ENCODE results near the gene PSMD3. TPM values are rescaled to one million over a fixed set of nuclear protein-coding genes. Genes with fewer than 3 reads are reported as not detected.
"Not testable (repeated sequence)": the region's sequence is repeated elsewhere in the genome, so short reads cannot be mapped to it uniquely, and the experiment has no call there.

Gene PSMD3
- total RNA-seq, 4 donors from 2014 or later = 106 to 154 (median 129) TPM

DNA sequence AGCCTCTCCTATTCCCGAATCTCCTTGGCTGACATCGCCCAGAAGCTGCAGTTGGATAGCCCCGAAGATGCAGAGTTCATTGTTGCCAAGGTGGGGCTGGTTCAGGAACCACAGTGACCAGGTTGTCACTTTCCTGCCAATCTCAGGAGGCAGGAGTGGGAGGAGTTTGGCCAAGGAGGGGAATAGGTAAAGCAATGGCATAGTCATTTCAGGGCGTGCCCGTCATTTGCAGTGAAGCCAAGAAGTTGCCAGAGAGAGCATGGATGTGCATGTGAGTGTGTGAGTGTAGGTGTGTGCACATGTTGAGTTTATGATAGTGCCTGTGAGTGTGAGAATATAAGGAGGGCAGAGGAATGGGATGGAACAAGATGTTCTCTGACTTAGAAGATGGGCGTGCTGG, 14.8 kb downstream of the PSMD3 start:
- DNase-seq (ENCODE audit: low spot score in 2 of 2) = peak in 1 of 2 donors; percentile 49
- 58 to 59% methylated on average over 6 of the region's 6 CpGs for WGBS, 2 donors
- H3K4me3 ChIP-seq (ENCODE audit: low read depth, poor library complexity, severe bottlenecking) = no peak overlapping the region
- TF ChIP-seq POLR2A (IDR thresholded peaks at IDR 0.05) = no peak
- TF ChIP-seq, protein P1, sequence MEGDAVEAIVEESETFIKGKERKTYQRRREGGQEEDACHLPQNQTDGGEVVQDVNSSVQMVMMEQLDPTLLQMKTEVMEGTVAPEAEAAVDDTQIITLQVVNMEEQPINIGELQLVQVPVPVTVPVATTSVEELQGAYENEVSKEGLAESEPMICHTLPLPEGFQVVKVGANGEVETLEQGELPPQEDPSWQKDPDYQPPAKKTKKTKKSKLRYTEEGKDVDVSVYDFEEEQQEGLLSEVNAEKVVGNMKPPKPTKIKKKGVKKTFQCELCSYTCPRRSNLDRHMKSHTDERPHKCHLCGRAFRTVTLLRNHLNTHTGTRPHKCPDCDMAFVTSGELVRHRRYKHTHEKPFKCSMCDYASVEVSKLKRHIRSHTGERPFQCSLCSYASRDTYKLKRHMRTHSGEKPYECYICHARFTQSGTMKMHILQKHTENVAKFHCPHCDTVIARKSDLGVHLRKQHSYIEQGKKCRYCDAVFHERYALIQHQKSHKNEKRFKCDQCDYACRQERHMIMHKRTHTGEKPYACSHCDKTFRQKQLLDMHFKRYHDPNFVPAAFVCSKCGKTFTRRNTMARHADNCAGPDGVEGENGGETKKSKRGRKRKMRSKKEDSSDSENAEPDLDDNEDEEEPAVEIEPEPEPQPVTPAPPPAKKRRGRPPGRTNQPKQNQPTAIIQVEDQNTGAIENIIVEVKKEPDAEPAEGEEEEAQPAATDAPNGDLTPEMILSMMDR (IDR thresholded peaks at IDR 0.05) = no peak
- intact Hi-C loops (cut with DNase I; ENCODE audit: low total_unique reads) = no loop called here

DNA sequence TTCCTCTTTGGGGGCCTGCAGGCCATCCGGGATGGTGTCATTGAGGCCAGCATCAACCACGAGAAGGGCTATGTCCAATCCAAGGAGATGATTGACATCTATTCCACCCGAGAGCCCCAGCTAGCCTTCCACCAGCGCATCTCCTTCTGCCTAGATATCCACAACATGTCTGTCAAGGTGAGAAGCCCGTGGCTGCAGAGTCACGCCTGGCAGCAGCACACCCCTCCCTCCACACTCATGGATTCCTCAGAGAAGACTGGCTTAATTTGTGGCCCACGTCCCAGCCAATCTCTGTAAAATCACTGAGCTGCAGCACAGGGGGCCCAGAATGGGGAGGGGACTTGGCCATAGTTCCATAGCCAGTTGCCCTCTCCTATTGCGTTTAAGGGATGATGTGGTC, 15.6 kb downstream of the PSMD3 start:
- intact Hi-C loops (cut with DNase I; ENCODE audit: low total_unique reads) = no loop called here

DNA sequence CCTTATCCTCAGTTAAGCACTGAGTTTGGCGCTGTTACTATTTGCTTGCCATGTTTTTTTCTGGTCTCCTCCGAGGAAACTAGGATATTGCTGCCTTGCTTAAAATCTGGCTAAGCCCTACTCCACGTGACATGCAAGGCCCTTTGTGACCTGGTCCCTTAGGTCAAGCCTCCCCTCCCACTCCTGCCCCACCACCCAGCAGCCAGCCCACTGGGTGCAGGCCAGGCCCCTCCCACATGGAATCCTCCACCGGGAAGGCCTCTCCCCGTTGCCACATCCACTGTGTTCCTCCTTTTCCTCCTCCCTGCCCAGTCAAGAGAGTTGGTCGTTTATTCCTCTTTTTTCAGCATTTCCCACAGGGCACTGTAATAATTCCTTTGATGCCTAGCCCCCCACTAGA, 16.2 kb downstream of the PSMD3 start:
- TF ChIP-seq, protein P1 (IDR thresholded peaks at IDR 0.05) = no peak
- TF ChIP-seq POLR2A (IDR thresholded peaks at IDR 0.05) = no peak
- intact Hi-C loops (cut with DNase I; ENCODE audit: low total_unique reads) = no loop called here
- 40 to 50% methylated on average over 6 of the region's 6 CpGs for WGBS, 2 donors
- peak in 1 of 2 donors; percentile 43 for DNase-seq (ENCODE audit: low spot score in 2 of 2)
- H3K4me3 ChIP-seq (ENCODE audit: low read depth, poor library complexity, severe bottlenecking) = no peak overlapping the region

More for the DNA sequence above, 15.6 kb downstream of the PSMD3 start:
- H3K4me3 ChIP-seq (ENCODE audit: low read depth, poor library complexity, severe bottlenecking) = no peak overlapping the region
- WGBS, 2 donors = 71 to 78% methylated on average over 6 to 8 of the region's 8 CpGs
- TF ChIP-seq POLR2A (IDR thresholded peaks at IDR 0.05) = no peak
- TF ChIP-seq, protein P1 (IDR thresholded peaks at IDR 0.05) = no peak
- DNase-seq (ENCODE audit: low spot score in 2 of 2) = no peak

DNA sequence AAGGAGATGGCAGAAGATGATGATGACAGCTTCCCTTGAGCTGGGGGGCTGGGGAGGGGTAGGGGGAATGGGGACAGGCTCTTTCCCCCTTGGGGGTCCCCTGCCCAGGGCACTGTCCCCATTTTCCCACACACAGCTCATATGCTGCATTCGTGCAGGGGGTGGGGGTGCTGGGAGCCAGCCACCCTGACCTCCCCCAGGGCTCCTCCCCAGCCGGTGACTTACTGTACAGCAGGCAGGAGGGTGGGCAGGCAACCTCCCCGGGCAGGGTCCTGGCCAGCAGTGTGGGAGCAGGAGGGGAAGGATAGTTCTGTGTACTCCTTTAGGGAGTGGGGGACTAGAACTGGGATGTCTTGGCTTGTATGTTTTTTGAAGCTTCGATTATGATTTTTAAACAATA, 16.9 kb downstream of the PSMD3 start:
- TF ChIP-seq, protein P1 (IDR thresholded peaks at IDR 0.05) = no peak
- intact Hi-C loops (cut with DNase I; ENCODE audit: low total_unique reads) = no loop called here

DNA sequence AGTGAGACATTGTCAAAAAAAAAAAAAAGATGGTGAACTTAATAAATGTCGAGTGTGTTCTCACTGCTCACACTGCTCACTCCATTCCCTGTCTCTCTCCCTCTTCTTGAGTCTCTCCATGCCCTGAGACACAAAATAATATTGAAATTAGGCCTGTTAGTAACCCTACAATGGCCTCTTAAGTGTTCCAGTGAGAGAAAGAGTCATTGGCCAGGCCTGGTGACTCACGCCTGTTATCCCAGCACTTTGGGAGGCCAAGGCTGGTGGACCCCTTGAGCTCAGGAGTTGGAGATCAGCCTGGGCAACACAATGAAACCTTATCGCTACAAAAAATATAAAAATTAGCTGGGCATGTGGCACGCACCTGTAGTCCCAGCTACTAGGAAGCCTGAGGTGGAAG, 18.5 kb downstream of the PSMD3 start:
- TF ChIP-seq POLR2A (IDR thresholded peaks at IDR 0.05) = no peak
- TF ChIP-seq, protein P1 (IDR thresholded peaks at IDR 0.05) = no peak
- no peak overlapping the region for H3K4me3 ChIP-seq (ENCODE audit: low read depth, poor library complexity, severe bottlenecking)
- no peak for DNase-seq (ENCODE audit: low spot score in 2 of 2)
- 77 to 78% methylated on average over 4 of the region's 4 CpGs for WGBS, 2 donors
- intact Hi-C loops (cut with DNase I; ENCODE audit: low total_unique reads) = no loop called here

More for the DNA sequence above, 16.9 kb downstream of the PSMD3 start:
- 65 to 69% methylated on average over 3 to 4 of the region's 4 CpGs for WGBS, 2 donors
- no peak for DNase-seq (ENCODE audit: low spot score in 2 of 2)
- H3K4me3 ChIP-seq (ENCODE audit: low read depth, poor library complexity, severe bottlenecking) = no peak overlapping the region

- no peak overlapping the region for H3K4me3 ChIP-seq (ENCODE audit: low read depth, poor library complexity, severe bottlenecking)
- intact Hi-C loops (cut with DNase I; ENCODE audit: low total_unique reads) = no loop called here
- TF ChIP-seq, protein P1 (IDR thresholded peaks at IDR 0.05) = no peak
- TF ChIP-seq POLR2A (IDR thresholded peaks at IDR 0.05) = no peak
- DNase-seq (ENCODE audit: low spot score in 2 of 2) = no peak
- 85 to 89% methylated on average over 7 of the region's 7 CpGs for WGBS, 2 donors
These were observed 19.6 kb downstream of the PSMD3 start for GRCh38 chr17:40000161-40000560.

GRCh38 chr17:40001335-40001734, 20.7 kb downstream of the PSMD3 start:
- intact Hi-C loops (cut with DNase I; ENCODE audit: low total_unique reads); H3K4me3 ChIP-seq (ENCODE audit: low read depth, poor library complexity, severe bottlenecking); DNase-seq (ENCODE audit: low spot score in 2 of 2): not testable (repeated sequence)
- WGBS, 2 donors = 89 to 90% methylated on average over 8 of the region's 8 CpGs
